ENCODE measurements around the gene NDST1.

- TF ChIP-seq POLR2AphosphoS5 (IDR thresholded peaks at IDR 0.05; ENCODE audit: low read depth, low read length): no peak
- no peak for TF ChIP-seq SMC3 (IDR thresholded peaks at IDR 0.05; ENCODE audit: low read depth, low read length)
- TF ChIP-seq YY1 (IDR thresholded peaks at IDR 0.05; ENCODE audit: low read depth): no peak
- no peak for TF ChIP-seq CTCF (IDR thresholded peaks at IDR 0.05)
- no peak for TF ChIP-seq RCOR1 (IDR thresholded peaks at IDR 0.05; ENCODE audit: low read length)
- TF ChIP-seq RFX5 (IDR thresholded peaks at IDR 0.05; ENCODE audit: low read length): no peak
- TF ChIP-seq, protein P1, sequence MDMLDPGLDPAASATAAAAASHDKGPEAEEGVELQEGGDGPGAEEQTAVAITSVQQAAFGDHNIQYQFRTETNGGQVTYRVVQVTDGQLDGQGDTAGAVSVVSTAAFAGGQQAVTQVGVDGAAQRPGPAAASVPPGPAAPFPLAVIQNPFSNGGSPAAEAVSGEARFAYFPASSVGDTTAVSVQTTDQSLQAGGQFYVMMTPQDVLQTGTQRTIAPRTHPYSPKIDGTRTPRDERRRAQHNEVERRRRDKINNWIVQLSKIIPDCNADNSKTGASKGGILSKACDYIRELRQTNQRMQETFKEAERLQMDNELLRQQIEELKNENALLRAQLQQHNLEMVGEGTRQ (IDR thresholded peaks at IDR 0.05; ENCODE audit: borderline replicate concordance, low read depth, low read length): no peak
- TF ChIP-seq, protein P2, sequence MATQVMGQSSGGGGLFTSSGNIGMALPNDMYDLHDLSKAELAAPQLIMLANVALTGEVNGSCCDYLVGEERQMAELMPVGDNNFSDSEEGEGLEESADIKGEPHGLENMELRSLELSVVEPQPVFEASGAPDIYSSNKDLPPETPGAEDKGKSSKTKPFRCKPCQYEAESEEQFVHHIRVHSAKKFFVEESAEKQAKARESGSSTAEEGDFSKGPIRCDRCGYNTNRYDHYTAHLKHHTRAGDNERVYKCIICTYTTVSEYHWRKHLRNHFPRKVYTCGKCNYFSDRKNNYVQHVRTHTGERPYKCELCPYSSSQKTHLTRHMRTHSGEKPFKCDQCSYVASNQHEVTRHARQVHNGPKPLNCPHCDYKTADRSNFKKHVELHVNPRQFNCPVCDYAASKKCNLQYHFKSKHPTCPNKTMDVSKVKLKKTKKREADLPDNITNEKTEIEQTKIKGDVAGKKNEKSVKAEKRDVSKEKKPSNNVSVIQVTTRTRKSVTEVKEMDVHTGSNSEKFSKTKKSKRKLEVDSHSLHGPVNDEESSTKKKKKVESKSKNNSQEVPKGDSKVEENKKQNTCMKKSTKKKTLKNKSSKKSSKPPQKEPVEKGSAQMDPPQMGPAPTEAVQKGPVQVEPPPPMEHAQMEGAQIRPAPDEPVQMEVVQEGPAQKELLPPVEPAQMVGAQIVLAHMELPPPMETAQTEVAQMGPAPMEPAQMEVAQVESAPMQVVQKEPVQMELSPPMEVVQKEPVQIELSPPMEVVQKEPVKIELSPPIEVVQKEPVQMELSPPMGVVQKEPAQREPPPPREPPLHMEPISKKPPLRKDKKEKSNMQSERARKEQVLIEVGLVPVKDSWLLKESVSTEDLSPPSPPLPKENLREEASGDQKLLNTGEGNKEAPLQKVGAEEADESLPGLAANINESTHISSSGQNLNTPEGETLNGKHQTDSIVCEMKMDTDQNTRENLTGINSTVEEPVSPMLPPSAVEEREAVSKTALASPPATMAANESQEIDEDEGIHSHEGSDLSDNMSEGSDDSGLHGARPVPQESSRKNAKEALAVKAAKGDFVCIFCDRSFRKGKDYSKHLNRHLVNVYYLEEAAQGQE (IDR thresholded peaks at IDR 0.05; ENCODE audit: low read depth, low read length): no peak
- TF ChIP-seq MXI1 (IDR thresholded peaks at IDR 0.05; ENCODE audit: low read depth, low read length): no peak
- no peak for TF ChIP-seq EP300 (IDR thresholded peaks at IDR 0.05; ENCODE audit: borderline replicate concordance in 1 of 2, low read depth in 1 of 2, low read length in 1 of 2)
Observed at GRCh38 chr5:150499437-150499956, 8.4 kb upstream of the NDST1 start.
